Dendritic cell treated with granulocyte-macrophage colony-stimulating factor and Interleukin-4, amounts not matched to agents 40 ng/mL and 50 ng/mL, for 4 days (primary cell): ENCODE data around the gene KLF8.

Source experiments
- H3K27ac Mint-ChIP-seq: one replicate; pipeline ENCODE4 v1.8.0; 2022; ENCODE audit warnings: mild to moderate bottlenecking, mixed read lengths
- H3K27me3 Mint-ChIP-seq: one replicate; pipeline ENCODE4 v1.8.0; 2022; ENCODE audit warnings: mild to moderate bottlenecking, mixed read lengths
- H3K36me3 Mint-ChIP-seq: one replicate; pipeline ENCODE4 v1.8.0; 2022; ENCODE audit warnings: low read depth, mixed read lengths
- H3K4me1 Mint-ChIP-seq: one replicate; pipeline ENCODE4 v1.8.0; 2022; ENCODE audit warnings: low read depth, mixed read lengths
- H3K4me3 Mint-ChIP-seq: one replicate; pipeline ENCODE4 v1.8.0; 2022; ENCODE audit warnings: mild to moderate bottlenecking, moderate library complexity, mixed read lengths
- H3K9me3 Mint-ChIP-seq: one replicate; pipeline ENCODE4 v1.8.0; 2022; ENCODE audit warnings: mixed read lengths
- intact Hi-C: fragments of 100-400 bp; cut with micrococcal nuclease; formaldehyde crosslinking; loops from one replicate; pipeline ENCODE4 v1.15.0; 2022

KLF8 gene

DNA sequence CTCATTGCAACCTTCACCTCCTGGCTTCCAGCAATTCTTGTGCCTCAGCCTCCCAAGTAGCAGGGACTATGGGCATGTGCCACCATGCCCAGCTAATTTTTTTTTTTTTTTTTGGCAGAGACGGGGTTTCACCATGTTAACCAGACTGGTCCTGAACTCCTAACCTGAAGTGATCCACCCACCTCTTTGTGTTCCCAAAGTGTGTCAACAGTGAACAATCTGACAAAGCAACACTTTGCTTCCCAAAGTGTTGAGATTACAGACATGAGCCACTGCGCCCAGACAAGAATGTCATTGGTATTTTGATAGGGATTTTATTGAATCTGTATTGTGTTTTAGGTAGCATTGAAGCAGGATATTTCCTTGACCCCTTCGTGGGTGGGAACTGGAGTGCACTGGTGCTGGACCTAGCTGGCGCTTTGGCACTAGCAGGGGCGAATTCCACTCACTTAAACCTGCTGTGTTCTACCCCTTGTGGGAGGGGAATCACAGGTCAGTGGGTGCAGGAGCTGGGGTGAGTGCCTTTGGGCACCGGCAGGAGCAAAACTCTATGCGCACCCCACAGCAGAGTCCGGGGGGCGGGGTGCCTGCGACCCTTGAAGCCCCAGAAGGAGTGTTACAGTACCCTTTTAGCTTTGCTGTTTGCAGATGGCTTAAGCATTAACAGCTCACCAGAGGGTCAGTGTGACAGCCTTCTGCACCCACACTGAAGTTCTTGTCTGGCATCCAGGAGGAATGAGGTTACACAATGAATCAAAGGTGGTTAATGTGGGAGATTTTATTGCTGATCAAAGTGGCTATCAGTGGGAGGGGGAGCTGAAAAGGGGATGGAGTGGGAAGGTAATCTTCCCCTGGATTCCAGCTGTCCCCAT is 21.9 kb downstream of the KLF8 start:
- no peak overlapping the region for H3K27ac Mint-ChIP-seq
- H3K27me3 Mint-ChIP-seq: no peaks in the 10 kb centered on the region
- H3K4me1 Mint-ChIP-seq: no peaks in the 10 kb centered on the region
- H3K9me3 Mint-ChIP-seq: no peaks in the 10 kb centered on the region
- H3K36me3 Mint-ChIP-seq: no peaks in the 10 kb centered on the region
- intact Hi-C loops: no loop called here
- H3K4me3 Mint-ChIP-seq: no peak overlapping the region

DNA sequence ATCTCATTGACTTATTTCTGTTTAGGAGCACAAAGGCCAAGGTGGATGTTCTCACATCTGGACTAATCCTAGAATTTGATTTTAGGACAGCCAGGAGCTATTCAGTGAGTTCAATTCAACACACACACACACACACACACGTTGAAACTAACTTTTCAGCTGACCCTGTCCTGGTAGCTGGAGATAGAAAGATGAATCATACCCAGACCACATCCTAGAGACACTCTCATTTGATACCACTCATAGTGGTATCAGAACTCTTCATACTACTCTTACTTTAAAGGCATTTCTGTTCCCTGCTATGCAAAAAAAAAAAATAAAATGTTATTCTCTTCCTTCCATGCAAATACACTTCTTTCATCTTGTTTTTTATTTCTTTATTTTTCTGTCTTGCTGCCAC is 36.7 kb downstream of the KLF8 start:
- H3K27ac Mint-ChIP-seq: no peak overlapping the region
- H3K4me1 Mint-ChIP-seq: no peaks in the 10 kb centered on the region
- no peak overlapping the region for H3K4me3 Mint-ChIP-seq
- no peaks in the 10 kb centered on the region for H3K27me3 Mint-ChIP-seq
- no peaks in the 10 kb centered on the region for H3K9me3 Mint-ChIP-seq
- H3K36me3 Mint-ChIP-seq: peaks cover 14% of the 10 kb centered on the region
- intact Hi-C loops: no loop called here

DNA sequence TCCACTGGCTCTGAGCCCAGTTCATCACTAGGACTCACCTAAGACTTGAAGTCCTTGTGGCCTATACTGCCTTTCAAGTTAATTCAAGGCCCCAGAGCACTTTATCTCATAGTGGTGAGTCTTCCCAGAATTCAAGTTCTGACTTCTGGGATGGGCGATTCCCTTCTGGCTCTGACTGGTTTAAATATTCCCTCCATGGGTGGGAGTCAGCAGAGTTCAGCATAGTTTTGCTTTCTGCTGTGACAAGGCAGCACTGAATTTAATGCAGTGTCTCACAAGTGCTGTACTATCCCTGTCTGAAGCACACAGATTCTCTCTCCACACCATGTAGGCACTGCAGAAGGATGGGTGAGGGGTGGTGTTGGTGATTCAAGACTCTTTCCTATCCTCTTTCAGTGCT is 46.5 kb downstream of the KLF8 start:
- no peaks in the 10 kb centered on the region for H3K36me3 Mint-ChIP-seq
- H3K27ac Mint-ChIP-seq: no peak overlapping the region
- intact Hi-C loops: no loop called here
- no peak overlapping the region for H3K4me3 Mint-ChIP-seq
- H3K27me3 Mint-ChIP-seq: no peaks in the 10 kb centered on the region
- no peaks in the 10 kb centered on the region for H3K9me3 Mint-ChIP-seq
- H3K4me1 Mint-ChIP-seq: no peaks in the 10 kb centered on the region

DNA sequence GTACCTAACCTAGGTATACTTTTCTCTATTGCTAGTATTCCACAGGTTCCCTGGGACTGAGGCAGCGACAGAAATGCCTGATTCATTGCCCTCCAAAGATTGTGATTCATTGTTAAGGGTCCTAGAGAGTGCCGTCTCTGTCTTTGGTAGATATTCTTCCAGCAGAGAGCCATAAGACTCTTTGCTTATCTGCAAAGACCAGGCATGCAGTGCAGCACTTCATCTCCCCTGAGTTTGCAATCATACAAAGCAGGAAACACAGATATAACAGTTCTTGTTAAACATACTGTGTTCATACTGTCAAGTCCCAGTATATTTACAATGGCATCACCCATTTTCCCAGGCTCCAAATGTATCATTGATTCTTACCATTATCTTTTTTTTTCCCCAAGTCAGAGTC is 47.7 kb downstream of the KLF8 start:
- Mint-ChIP-seq H3K27me3 (no peaks in the 10 kb centered on the region), H3K4me1 (no peaks in the 10 kb centered on the region), H3K4me3 (no peak overlapping the region), H3K27ac (no peak overlapping the region), H3K9me3 (no peaks in the 10 kb centered on the region), H3K36me3 (peaks cover 6% of the 10 kb centered on the region)
- intact Hi-C loops: no loop called here

DNA sequence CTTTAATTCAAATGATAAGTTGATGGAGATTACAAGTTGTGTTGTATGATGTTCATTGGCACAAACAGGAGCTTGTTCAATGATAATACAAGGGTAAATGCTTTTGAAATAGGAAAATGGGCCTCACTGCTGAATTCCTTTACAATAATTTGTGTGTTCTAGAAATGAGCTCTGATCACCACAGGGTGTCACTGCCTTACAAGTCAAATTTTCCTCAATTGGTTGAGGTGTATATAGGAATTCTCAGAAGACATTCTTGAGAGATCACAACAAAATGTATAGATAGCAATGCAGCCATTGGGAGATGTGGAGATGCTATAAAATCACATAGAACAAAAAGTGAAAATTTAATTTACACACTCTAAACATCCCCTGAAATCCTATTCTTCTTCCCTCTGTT is 49.6 kb downstream of the KLF8 start:
- intact Hi-C loops: no loop called here
- Mint-ChIP-seq H3K4me3 (no peak overlapping the region), H3K9me3 (no peaks in the 10 kb centered on the region), H3K27me3 (no peaks in the 10 kb centered on the region), H3K4me1 (no peaks in the 10 kb centered on the region), H3K36me3 (peaks cover 6% of the 10 kb centered on the region), H3K27ac (no peak overlapping the region)

DNA sequence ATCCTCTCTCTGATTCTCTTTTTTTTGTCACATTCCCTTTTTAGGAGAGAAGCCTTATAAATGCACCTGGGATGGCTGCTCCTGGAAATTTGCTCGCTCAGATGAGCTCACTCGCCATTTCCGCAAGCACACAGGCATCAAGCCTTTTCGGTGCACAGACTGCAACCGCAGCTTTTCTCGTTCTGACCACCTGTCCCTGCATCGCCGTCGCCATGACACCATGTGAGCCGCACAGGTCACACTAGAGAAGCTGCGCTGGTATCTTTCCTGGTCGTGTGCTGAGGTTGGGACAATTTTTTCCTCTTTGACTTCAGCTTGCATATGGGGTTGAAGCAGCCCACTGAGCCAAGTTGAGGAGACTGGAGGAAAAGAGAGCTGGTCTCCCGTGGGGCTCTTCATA is 52.1 kb downstream of the KLF8 start:
- Mint-ChIP-seq H3K36me3 (peaks cover 6% of the 10 kb centered on the region), H3K27me3 (no peaks in the 10 kb centered on the region), H3K27ac (no peak overlapping the region), H3K4me1 (no peaks in the 10 kb centered on the region), H3K4me3 (no peak overlapping the region), H3K9me3 (no peaks in the 10 kb centered on the region)
- intact Hi-C loops: no loop called here

DNA sequence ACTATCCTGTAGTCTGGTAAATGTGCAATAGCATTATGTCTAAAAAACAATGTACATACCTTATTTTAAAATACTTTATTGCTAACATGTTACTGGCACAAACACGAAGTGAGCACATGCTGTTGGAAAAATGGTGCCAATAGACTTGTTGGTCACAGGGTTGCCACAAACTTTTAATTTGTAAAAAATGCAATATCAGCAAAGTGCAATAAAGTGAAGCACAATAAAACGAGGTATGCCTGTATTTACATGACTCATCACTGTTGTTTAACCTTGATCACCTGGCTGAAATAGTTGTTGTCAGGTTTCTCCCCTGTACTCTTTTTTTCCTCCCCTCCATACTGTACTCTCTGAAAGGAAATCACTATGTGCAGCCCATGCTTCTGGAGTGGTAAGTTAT is 56.5 kb downstream of the KLF8 start:
- Mint-ChIP-seq H3K4me1 (no peaks in the 10 kb centered on the region), H3K27me3 (no peaks in the 10 kb centered on the region), H3K9me3 (peaks cover 2% of the 10 kb centered on the region), H3K4me3 (no peak overlapping the region), H3K36me3 (peaks cover 6% of the 10 kb centered on the region), H3K27ac (no peak overlapping the region)
- intact Hi-C loops: no loop called here

DNA sequence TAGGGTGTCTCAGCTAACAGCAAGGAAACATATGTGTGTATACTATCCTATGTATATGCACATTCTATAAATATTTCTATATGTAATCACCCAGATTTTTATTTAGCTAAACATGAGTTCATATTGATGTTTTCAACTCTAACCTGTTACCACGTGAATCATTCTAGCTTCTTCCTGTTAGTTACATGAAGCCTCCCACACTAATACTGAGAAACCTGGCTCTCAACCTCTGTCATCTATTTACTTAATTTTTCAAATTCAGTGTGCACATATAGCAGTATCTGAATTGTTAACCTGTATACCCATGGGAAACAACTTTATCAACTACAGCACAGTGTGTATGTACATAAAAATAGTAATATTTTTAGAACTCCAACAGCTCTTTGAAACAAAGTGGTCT is 57.3 kb downstream of the KLF8 start:
- H3K27ac Mint-ChIP-seq: no peak overlapping the region
- H3K4me1 Mint-ChIP-seq: no peaks in the 10 kb centered on the region
- intact Hi-C loops: no loop called here
- H3K27me3 Mint-ChIP-seq: no peaks in the 10 kb centered on the region
- H3K4me3 Mint-ChIP-seq: no peak overlapping the region
- peaks cover under 1% of the 10 kb centered on the region for H3K36me3 Mint-ChIP-seq
- peaks cover 10% of the 10 kb centered on the region for H3K9me3 Mint-ChIP-seq

DNA sequence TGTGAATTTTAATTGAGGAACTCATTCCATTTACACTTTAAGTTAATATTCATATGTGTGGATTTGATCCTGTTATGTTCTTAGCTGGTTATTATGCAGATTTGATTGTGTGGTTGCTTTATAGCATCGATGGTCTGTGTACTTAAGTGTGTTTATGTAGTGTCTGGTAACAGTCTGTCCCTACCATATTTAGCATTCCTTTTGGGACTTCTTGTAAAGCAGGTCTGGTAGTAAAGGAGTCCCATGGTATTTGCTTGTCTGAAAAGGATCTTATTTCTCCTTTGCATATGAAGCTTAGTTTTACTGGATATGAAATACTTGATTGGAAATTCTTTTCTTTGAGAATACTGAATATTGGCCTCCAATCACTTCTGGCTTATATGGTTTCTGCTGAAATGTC is 76.6 kb downstream of the KLF8 start:
- intact Hi-C loops: no loop called here
- H3K36me3 Mint-ChIP-seq: no peaks in the 10 kb centered on the region
- H3K27ac Mint-ChIP-seq: no peak overlapping the region
- H3K9me3 Mint-ChIP-seq: peaks cover 12% of the 10 kb centered on the region
- H3K27me3 Mint-ChIP-seq: no peaks in the 10 kb centered on the region
- no peak overlapping the region for H3K4me3 Mint-ChIP-seq
- H3K4me1 Mint-ChIP-seq: no peaks in the 10 kb centered on the region

DNA sequence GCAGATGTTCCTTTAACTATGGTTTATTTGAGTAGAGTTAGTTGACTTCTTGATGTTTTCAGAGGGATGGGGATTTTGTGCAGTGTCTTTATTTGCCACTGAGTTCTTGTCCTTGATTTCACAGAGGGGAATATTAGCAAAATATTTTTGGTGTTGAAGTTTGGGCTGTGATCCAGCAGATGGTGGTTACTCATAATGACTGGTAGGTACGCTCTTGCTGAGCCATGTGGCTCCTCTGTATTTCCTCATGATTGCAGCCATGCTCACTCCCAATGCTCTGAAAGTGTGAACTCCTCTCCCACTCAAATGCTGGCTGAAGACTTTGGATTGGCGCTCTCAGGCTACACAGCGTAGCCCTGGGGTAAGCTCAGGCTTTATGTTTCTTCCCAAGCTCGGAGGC is 77.7 kb downstream of the KLF8 start:
- no peak overlapping the region for H3K27ac Mint-ChIP-seq
- no peaks in the 10 kb centered on the region for H3K27me3 Mint-ChIP-seq
- no peaks in the 10 kb centered on the region for H3K36me3 Mint-ChIP-seq
- H3K4me1 Mint-ChIP-seq: no peaks in the 10 kb centered on the region
- H3K9me3 Mint-ChIP-seq: peaks cover 12% of the 10 kb centered on the region
- no peak overlapping the region for H3K4me3 Mint-ChIP-seq
- intact Hi-C loops: no loop called here

DNA sequence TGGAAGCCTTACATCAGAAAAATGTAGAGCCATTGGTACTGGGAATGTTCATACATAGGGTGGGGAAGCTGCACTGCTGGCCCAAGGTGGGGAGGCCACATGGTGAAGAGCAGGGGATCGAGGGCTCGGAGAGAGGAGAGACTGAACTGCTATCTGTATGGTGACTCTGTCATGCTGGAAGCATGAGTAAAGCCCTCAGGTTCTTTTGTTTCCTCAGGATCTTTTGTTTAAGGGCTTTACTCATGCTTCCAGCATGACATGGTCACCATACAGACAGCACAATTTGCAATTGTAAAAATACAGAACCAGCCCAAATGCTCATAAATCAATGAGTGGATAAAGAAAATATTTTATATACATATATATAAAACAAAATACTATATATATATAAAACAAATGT is 78.4 kb downstream of the KLF8 start:
- Mint-ChIP-seq H3K9me3 (peaks cover 11% of the 10 kb centered on the region), H3K4me1 (no peaks in the 10 kb centered on the region), H3K27me3 (no peaks in the 10 kb centered on the region), H3K36me3 (no peaks in the 10 kb centered on the region), H3K27ac (no peak overlapping the region), H3K4me3 (no peak overlapping the region)
- intact Hi-C loops: no loop called here

DNA sequence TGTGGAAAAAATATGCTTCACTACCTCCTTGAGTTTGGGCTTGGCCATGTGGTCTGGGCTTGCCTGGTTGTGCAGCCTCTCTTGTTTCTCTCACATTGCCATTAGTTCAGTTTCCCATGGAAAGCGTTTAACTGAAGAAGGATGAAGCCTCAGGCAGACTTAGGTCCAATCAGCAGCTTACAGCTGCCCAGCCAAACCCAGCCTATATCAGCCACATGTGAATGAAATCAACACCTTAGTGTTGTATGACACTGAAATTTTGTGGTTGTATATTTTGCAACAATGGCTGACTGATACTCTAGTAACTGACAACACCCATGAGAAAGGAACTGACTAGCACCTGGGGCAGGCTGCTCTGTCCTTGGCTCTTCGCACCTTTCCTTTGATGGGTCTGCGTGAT is 81.2 kb downstream of the KLF8 start:
- H3K36me3 Mint-ChIP-seq: no peaks in the 10 kb centered on the region
- intact Hi-C loops: no loop called here
- no peaks in the 10 kb centered on the region for H3K27me3 Mint-ChIP-seq
- no peak overlapping the region for H3K27ac Mint-ChIP-seq
- no peaks in the 10 kb centered on the region for H3K4me1 Mint-ChIP-seq
- H3K4me3 Mint-ChIP-seq: no peak overlapping the region
- no peaks in the 10 kb centered on the region for H3K9me3 Mint-ChIP-seq

DNA sequence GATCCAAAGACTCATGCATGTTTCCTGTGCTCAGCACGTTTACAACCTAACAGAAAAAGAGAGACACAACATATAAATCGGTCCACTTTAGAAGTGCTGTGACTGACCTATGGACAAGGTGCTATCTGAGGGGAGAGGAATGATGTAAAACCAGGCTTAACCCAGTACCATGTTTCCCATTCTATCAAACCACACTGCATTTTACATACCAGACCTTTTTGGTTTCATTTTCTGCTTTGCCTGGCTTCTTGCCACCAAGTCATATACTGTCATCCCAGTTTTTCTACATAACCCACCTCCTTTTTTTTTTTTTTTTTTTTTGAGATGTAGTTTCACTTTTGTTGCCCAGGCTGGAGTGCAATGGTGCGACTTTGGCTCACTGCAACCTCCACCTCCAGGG is 82.2 kb downstream of the KLF8 start:
- Mint-ChIP-seq H3K36me3 (no peaks in the 10 kb centered on the region), H3K4me3 (no peak overlapping the region), H3K9me3 (no peaks in the 10 kb centered on the region), H3K4me1 (no peaks in the 10 kb centered on the region), H3K27me3 (no peaks in the 10 kb centered on the region), H3K27ac (no peak overlapping the region)
- intact Hi-C loops: no loop called here

DNA sequence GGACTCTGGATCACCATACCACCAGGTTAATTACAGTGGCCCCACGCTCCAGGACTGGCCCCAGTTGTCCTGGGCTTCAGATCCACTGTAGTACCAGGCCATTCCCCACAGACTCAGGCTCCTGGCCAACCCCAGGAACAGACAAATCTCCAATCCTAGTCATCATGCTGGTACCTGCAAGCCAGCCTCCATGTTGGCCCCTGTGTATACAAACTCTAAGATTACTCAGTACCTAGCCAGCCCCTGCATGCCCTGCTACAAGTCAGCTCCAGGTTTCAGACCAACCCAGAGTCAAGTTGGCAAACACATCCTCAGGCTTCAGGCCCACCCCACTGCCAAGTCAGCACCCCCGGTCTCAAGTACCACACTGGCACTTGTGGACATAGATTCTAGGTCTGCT is 85.9 kb downstream of the KLF8 start:
- Mint-ChIP-seq H3K4me1 (no peaks in the 10 kb centered on the region), H3K4me3 (no peak overlapping the region), H3K27me3 (no peaks in the 10 kb centered on the region), H3K9me3 (no peaks in the 10 kb centered on the region), H3K27ac (no peak overlapping the region), H3K36me3 (no peaks in the 10 kb centered on the region)
- intact Hi-C loops: no loop called here

DNA sequence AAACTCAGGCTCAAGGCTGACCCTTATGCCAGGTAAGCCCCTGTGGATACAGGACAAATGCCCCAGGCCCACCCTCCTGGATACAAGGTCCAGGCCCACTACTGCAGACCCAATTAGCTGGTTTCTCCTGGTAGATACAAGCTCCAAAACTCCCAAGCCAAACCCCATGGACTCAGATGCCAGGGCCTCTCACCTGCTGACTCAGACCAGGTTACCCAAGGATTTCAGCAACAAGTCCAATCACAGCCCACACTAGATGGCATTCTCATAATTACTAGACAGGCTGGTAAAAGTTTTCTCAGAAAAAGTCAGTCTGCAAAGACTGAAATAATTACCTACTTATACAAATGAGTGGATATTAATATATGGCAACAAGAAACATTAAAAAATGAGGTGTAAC is 87.0 kb downstream of the KLF8 start:
- no peaks in the 10 kb centered on the region for H3K36me3 Mint-ChIP-seq
- H3K27ac Mint-ChIP-seq: no peak overlapping the region
- no peak overlapping the region for H3K4me3 Mint-ChIP-seq
- H3K27me3 Mint-ChIP-seq: no peaks in the 10 kb centered on the region
- no peaks in the 10 kb centered on the region for H3K4me1 Mint-ChIP-seq
- no peaks in the 10 kb centered on the region for H3K9me3 Mint-ChIP-seq
- intact Hi-C loops: no loop called here
